Measurements from ENCODE around the gene MYO3B. TPM values are rescaled to one million over a fixed set of nuclear protein-coding genes. Genes with fewer than 3 reads are reported as not detected.

MYO3B gene
- total RNA-seq, 2 experiments from 2014 or later, result not detected

DNA sequence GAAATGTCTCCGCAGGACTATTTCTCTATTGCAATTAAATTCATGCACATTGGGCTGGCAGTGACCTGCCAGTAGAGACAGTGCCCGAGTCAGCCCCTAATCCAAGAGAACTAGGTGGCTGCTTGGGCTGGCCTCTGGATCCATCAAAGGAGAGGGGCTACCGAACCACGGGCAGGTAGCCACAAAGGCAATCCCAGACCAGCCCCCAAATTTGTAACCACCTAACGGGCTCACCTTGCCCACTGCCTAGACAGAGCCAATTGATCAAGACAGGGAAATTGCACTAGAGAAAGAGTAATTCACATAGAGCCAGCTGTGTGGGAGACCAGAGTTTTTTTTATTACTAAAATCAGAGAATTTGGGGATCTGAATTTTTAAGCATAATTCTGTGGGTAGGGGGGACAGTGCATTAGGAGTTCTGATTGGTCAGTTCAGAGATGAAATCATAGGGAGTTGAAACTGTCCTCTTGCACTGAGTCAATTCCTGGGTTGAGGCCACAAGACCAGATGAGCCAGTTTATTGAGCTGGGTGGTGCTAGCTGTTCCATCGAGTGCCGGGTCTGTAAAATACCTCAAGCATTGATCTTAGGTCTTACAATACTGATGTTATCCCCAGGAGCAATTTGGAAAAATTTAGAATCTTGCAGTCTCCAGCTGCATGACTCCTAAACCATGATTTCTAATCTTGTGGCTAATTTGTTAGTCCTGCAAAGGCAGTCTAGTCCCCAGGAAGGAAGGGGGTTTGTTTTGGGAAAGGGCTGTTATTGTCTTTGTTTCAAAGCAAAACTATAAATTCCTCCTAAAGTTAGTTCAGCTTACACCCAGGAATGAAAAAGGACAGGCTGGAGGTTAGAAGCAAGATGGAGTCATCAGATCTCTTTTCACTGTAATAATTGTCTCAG, 276.8 kb downstream of the MYO3B start:
- no peaks in the 10 kb centered on the region for H3K9me2 ChIP-seq (ENCODE audit: insufficient read depth, low read length)
- no peak overlapping the region for H3K4me2 ChIP-seq (ENCODE audit: low read length)
- no peak overlapping the region for H3K4me3 ChIP-seq (ENCODE audit: low read depth, low read length, poor library complexity, severe bottlenecking)

DNA sequence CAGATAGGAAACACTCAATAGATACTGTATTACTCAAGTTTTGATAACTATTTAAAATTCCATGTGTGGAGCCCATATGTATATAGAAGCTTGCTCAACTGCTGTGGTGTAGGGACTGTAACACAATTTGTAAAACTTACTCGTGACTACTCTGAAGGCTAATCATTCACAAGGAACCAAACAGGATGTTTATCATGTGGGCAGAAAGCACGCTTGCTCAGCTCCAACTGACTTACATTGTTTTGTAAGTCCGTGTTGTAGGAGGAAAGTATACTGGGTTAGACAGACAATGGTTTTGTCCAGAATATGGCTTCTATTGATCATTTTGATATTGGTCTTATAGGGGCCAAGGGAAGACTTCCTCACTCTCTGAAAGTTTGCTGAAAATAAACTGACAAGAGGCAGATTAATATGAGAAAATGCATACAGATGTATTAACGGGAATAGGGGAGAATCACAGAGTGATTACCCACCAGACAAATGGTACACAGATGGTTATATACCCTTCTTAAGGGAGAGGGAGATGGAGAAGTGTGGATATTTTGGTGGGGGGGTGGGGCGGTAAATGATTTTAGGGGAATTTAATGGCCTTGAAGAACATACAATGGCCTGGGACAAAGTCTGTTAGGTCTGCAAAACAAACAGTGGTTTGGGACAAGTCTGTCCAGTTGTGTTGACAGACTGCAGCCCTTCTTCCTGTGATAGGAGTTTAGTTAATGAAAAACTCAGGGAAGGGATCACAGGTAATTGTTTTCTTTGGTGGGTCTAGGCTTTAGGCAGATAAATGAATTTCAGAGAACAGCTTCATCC, 277.9 kb downstream of the MYO3B start:
- CTCF ChIA-PET (ENCODE audit: unreplicated experiment), result no interaction called here
- H3K27ac ChIP-seq (ENCODE audit: low read depth, low read length, poor library complexity, severe bottlenecking), result no peak overlapping the region

More for the DNA sequence above, 276.8 kb downstream of the MYO3B start:
- ChIA-PET POLR2A (no interaction called here), CTCF (ENCODE audit: unreplicated experiment) (no interaction called here)
- no peak overlapping the region for H2AFZ ChIP-seq (ENCODE audit: low read length)
- no peak for TF ChIP-seq EZH2phosphoT487 (IDR thresholded peaks at IDR 0.05; ENCODE audit: borderline replicate concordance, low read depth, low read length)
- TF ChIP-seq, protein P1, sequence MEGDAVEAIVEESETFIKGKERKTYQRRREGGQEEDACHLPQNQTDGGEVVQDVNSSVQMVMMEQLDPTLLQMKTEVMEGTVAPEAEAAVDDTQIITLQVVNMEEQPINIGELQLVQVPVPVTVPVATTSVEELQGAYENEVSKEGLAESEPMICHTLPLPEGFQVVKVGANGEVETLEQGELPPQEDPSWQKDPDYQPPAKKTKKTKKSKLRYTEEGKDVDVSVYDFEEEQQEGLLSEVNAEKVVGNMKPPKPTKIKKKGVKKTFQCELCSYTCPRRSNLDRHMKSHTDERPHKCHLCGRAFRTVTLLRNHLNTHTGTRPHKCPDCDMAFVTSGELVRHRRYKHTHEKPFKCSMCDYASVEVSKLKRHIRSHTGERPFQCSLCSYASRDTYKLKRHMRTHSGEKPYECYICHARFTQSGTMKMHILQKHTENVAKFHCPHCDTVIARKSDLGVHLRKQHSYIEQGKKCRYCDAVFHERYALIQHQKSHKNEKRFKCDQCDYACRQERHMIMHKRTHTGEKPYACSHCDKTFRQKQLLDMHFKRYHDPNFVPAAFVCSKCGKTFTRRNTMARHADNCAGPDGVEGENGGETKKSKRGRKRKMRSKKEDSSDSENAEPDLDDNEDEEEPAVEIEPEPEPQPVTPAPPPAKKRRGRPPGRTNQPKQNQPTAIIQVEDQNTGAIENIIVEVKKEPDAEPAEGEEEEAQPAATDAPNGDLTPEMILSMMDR (conservative IDR thresholded peaks at IDR 0.05; ENCODE audit: low read length), result no peak
- H3K4me1 ChIP-seq (ENCODE audit: insufficient read depth, low read length, poor library complexity, severe bottlenecking), result no peaks in the 10 kb centered on the region
- H4K20me1 ChIP-seq (ENCODE audit: insufficient read depth, low read length), result no peaks in the 10 kb centered on the region
- no peak for DNase-seq (ENCODE audit: low spot score)
- H3K9me3 ChIP-seq (ENCODE audit: low read length), result no peaks in the 10 kb centered on the region
- no peaks in the 10 kb centered on the region for H3K79me2 ChIP-seq (ENCODE audit: insufficient read depth, low read depth, low read length)
- intact Hi-C loops (cut with micrococcal nuclease; ENCODE audit: unreplicated experiment), result no loop called here
- no TSS peak for BruUV-seq (replicated peaks)
- no peaks in the 10 kb centered on the region for H3K36me3 ChIP-seq (ENCODE audit: insufficient read depth, low read length)
- H3K27ac ChIP-seq (ENCODE audit: low read depth, low read length, poor library complexity, severe bottlenecking), result no peak overlapping the region

More for the DNA sequence above, 277.9 kb downstream of the MYO3B start:
- Histone ChIP-seq H4K20me1 (ENCODE audit: insufficient read depth, low read length) (no peaks in the 10 kb centered on the region), H3K4me1 (ENCODE audit: insufficient read depth, low read length, poor library complexity, severe bottlenecking) (no peaks in the 10 kb centered on the region), H3K9me2 (ENCODE audit: insufficient read depth, low read length) (no peaks in the 10 kb centered on the region), H3K79me2 (ENCODE audit: insufficient read depth, low read depth, low read length) (no peaks in the 10 kb centered on the region), H3K36me3 (ENCODE audit: insufficient read depth, low read length) (no peaks in the 10 kb centered on the region), H3K4me3 (ENCODE audit: low read depth, low read length, poor library complexity, severe bottlenecking) (no peak overlapping the region), H2AFZ (ENCODE audit: low read length) (no peak overlapping the region), H3K4me2 (ENCODE audit: low read length) (no peak overlapping the region), H3K9me3 (ENCODE audit: low read length) (no peaks in the 10 kb centered on the region)
- intact Hi-C loops (cut with micrococcal nuclease; ENCODE audit: unreplicated experiment), result no loop called here
- no TSS peak for BruUV-seq (replicated peaks)
- TF ChIP-seq, protein P1 (conservative IDR thresholded peaks at IDR 0.05; ENCODE audit: low read length), result no peak
- no peak for TF ChIP-seq EZH2phosphoT487 (IDR thresholded peaks at IDR 0.05; ENCODE audit: borderline replicate concordance, low read depth, low read length)
- POLR2A ChIA-PET, result no interaction called here
- DNase-seq (ENCODE audit: low spot score), result no peak
